SW480 (cell line): Measurements from ENCODE around the gene EREG.

Source experiments
- DNase-seq: peaks from one replicate; pipeline ENCODE4 v3.0.0-alpha.2; 2016; ENCODE audit warnings: low spot score

The EREG gene

DNA sequence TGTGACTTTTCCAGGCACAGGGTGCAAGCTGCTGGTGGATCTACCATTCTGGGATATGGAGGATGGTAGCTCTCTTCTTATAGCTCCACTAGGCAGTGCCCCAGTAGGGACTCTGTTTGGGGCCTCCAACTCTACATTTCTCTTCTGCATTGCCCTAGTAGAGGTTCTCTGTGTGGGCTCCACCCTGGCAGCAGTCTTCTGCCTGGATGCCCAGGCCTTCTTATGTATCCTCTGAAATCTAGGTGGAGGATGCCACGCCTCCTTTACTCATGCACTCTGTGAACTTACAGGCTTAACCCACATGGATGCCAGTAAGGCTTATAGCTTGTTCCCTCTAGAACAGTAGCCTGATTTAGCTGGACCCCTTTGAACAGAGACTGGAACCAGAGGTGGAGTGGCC, 20.9 kb upstream of the EREG start:
- no peak for DNase-seq

DNA sequence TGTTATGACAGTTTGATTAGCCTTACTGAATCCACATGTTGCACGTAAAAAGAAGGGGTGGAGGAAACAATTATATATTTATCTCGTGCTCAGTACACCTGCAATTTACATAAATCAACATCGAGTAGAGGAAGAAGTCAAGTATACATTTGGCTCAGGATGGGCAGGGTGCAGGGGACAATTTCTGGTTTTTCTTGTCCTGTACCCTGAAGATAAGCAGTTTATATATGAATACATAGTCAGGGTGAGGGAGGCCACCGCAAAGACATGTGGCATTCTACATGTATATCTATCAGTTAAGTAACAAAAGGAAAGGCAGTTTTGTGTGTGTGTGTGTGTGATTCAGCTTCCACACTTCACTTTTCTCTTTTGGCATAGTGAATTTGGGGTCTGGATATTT, 11.1 kb upstream of the EREG start:
- DNase-seq = no peak

GRCh38 chr4:74357965-74358364, 7.0 kb upstream of the EREG start:
- DNase-seq = no peak

GRCh38 chr4:74361671-74362070, 3.3 kb upstream of the EREG start:
- DNase-seq = no peak

- no peak for DNase-seq
Observed at GRCh38 chr4:74362347-74362746, 2.6 kb upstream of the EREG start.

GRCh38 chr4:74364256-74364651, 691 bp upstream of the EREG start:
- no peak for DNase-seq

DNA sequence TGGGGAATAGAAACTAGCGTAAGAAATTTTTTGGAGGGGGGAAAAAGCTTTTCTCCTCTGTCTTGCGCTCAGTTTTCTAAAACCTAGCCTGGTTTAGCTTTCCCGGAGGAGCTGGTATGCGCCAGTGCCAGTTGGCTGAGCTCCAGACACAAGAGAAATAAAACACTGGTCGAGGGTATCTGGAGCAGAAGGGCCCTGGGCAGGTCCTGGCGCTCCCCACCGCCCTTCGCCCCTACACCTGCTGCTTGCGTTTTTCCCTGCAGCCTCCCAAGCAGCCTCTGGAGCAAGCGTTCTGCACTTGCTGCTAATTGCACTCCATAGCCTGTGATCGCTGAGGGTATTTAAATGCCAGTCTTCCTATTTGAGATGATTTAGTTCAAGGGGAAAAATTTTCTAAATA, 816 bp downstream of the EREG start:
- peak; percentile 43 for DNase-seq

DNA sequence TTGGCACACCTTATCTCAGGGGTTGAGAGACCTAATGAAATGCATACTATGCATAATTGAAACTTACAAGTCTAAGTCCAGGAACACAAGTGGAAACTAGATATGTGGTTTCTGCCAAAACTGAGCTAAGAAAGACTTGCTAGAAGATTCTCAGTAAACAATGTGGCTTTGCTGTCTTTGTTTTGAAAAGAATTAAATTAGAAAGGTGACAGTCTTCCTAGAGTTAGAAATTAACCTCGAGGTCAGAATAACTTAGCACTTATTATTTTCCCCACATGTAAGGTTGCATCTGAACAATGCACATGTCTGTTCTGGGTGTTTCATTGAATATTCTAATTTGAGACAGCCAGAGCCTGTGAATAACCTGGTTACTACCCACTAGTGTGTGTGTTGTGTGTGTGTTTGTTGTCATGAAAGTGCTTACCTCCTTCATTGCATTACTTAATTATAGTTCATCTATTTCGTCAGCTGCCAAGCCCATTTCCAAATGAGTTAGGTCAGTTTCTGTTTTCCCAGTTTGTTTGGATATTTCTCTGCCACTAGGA, 1.5 kb downstream of the EREG start:
- DNase-seq = peak; percentile 64

GRCh38 chr4:74367656-74368290, 2.8 kb downstream of the EREG start:
- DNase-seq = peak; percentile 36

DNA sequence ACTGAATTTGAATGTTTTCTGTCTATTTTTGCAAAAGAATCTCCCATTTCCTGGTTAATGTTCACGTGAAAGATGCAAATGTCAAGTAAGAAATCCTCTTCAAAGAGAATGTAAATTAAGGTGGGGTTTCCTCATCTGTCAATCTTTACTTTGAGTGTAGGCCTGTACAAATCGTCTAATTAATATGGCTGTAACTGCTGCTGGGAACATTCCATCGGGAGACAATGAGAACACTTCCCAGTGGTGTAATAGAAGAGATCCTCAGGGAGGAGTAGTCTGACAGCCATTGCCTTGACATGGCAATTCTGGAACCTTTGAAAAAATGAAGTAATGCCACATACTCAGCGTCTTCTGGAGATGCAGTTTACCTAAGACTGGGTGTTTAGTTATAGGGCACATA, 3.7 kb downstream of the EREG start:
- DNase-seq = peak; percentile 46

DNA sequence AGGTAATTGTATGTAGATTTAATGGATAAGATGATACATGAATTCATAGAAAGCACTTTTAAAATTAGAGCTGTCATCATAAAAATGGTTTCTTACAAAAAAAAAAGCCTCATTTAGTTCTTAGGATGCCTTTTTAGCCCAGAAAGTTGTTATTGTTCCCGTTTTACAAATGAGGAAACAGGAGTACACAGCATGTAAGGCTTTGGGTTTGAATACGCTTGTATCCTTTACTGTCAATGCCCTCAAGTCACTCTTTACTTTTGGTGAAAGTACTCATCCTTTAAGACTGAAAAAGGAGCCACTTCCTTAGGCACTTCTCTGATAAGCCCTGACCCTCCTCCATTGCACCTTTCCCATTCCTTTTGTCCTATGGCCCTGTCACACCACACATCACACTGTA, 4.9 kb downstream of the EREG start:
- no peak for DNase-seq

GRCh38 chr4:74370912-74371311, 6.0 kb downstream of the EREG start:
- peak; percentile 76 for DNase-seq

GRCh38 chr4:74374128-74374527, 9.2 kb downstream of the EREG start:
- no peak for DNase-seq

DNA sequence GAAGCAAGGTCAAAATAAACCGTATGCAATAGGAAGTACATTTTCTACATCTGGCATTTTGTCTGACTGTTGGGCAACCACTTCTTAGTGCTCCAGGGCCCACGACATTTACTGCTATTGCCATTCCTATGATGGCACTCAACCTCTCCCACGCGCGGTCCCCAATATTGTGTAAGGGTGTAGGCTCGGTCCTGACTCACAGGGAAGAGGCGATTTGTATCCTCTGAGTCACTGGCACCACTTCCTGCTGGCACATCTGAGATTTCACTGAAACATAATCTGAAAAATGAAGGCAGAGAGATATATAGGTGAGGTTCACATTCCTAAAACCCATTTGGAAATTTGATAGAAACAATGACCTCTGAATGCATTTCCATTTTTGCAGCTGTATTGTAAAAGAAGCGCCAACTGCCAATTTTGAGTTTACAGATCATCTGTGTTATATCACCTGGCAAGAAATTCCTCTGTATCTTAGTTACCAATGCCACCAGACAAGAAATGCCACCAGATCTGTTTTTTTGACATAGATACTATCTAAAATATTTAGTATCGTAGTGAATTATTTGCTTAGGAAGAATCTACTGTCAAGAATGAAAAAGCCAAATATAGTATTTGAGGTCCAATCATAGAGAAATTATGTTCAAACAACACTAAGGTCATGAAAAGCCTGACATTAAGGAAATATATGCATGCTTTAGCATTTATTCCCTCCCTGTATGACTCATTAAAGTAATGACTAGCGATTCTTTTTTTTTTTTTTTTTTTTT, 9.8 kb downstream of the EREG start:
- DNase-seq = peak; percentile 95

GRCh38 chr4:74375824-74376426, 11.0 kb downstream of the EREG start:
- DNase-seq = no peak

DNA sequence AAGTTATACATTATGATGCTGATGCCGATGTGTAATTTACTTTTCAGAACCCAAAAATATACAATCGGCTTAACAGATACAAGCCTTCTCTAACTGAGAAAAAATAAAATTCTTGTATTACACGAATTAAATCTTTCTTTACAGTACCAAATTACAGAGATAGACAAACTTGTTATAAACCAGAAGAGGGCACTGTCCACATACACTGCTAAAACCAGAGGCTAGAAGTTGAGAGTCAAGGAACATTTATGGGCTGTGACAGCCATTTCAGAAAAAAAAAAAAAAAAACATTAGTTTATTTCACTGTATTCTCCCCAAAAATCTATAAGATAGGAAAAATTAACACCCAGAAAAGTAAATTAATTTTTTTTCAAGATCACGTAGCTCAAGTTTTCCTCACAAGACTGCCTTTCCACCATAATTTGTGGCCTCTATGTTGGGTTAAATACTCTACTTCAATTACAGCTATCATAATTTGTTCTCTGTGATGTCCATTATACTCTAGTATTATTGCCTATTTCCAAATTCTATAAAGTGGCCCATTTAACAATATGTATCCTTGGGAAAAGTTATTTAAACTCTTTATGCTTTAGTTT, 12.0 kb downstream of the EREG start:
- DNase-seq = peak; percentile 68

DNA sequence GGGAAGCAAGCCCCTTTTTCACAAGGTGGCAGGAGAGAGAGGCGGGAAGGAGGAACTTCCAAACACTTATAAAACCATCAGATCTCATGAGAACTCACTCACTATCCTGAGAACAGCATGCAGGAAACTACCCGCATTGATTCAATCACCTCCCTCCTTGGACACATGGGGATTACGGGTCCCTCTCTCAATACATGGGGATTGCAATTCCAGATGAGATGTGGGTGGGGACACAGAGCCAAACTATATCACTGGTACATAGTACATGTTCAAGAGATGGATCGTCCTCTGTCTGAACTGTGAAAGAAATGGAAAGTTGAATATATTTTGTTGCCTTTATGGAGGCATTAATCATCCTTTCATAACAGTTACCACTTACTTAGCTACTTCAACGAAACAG, 12.8 kb downstream of the EREG start:
- no peak for DNase-seq

DNA sequence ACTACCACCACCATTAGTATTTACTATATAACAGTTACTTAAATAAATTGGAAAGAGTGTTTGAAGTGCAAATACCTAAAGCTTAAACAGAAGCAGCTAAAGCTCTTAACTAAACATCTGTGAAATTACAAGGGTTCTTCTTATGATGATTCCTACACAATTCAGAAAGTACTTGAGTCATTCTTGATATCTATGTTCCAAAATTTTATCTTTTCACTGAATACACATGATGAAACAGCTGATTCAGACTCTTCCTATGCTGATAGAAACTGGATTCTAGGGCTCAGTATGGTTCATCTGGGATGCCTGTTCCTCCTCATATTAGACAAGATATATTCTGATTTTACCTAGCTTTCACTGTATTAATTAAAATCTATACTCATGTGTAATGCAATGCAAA, 13.6 kb downstream of the EREG start:
- DNase-seq = no peak

GRCh38 chr4:74379912-74380311, 15.0 kb downstream of the EREG start:
- DNase-seq = no peak

DNA sequence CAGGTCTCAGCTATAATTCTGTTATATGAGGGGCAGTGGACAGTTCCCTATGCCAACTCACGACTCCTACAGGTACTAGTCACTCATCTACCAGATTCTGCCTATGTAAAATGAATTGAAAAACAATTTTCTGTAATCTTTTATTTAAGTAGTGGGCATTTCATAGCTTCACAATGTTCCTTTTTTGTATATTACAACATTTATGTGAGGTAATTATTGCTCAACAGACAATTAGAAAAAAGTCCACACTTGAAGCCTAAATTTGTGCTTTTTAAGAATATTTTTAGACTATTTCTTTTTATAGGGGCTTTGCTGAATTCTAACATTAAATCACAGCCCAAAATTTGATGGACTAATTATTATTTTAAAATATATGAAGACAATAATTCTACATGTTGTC, 20.4 kb downstream of the EREG start:
- DNase-seq = no peak

- DNase-seq = no peak
Observed at GRCh38 chr4:74386159-74386558, 21.2 kb downstream of the EREG start.

- no peak for DNase-seq
Observed at GRCh38 chr4:74387790-74388189, 22.8 kb downstream of the EREG start.

- no peak for DNase-seq
Observed at GRCh38 chr4:74389494-74389893, 24.5 kb downstream of the EREG start.
